AG08395 (cell line): ENCODE data around the gene GFI1B.
"Not testable (repeated sequence)": the region's sequence is repeated elsewhere in the genome, so short reads cannot be mapped to it uniquely, and the experiment has no call there.

Source experiments
- DNase-seq: peaks from one replicate; pipeline ENCODE4 v3.0.0; 2012; ENCODE audit warnings: mixed read lengths, low spot score

GFI1B gene

DNA sequence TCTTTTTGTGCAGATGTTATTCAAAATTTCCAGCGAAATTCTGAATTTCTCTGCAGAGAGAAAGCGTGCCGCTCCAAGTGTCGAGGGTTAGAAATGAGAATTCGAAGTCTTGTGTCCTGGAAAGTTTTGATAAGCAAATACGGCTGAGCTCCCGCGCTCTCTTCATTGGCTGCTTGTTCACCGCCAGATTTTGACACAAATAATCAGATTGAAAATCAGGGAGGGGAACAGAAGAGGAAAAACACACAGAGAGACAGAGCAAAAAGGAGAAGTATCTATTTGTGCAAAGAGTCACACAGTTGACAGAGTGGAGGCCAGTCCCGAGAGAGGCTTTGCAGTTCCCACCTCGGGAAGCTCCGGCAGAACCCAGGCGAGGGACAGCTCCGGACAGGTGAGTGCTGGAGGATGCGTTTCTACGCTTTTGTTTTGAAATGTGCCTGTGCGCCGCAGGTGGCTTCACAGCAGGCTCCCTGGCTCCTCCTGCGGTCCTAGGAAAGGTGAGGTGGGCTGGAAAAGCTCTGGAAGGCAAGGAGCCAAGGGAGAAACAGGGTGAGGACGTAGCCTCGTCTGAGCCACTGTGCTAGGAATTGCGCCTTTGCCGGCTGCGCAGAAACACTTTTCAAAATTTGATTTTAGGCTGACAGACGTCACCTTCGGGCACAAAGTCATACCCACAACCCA is at the start of gene GFI1B:
Gene GFI1B, plus strand, starts transcription at position 244 of the 681 bp plus-strand sequence. CDS start 7,985 bp downstream, outside the sequence.
- DNase-seq: no peak

DNA sequence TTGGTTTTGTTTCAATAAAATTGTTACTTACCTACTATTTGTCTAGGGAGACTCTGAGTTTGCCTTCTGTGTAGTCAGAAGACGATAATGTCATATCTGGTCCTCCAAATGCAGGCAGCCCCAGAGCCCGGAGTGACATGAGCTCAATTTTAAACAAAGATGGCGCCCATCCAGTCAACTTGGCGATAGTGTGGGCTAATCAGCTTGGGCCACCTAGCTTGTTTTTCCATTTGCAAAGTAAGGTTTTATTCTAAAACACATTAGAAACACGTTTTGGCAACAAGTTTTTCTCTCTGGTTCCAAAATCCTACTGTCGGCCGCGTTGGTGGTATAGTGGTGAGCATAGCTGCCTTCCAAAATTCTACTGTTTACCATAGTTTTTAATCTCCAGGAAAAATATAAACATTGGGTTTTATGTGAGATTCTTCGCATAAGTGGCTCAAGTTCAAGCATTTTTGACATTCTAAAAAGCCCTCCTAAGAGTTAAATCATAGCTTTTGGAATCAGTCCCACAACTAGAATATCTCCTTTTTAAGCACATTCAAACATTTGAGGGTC is 47.2 kb upstream of the GFI1B start:
- no peak for DNase-seq

DNA sequence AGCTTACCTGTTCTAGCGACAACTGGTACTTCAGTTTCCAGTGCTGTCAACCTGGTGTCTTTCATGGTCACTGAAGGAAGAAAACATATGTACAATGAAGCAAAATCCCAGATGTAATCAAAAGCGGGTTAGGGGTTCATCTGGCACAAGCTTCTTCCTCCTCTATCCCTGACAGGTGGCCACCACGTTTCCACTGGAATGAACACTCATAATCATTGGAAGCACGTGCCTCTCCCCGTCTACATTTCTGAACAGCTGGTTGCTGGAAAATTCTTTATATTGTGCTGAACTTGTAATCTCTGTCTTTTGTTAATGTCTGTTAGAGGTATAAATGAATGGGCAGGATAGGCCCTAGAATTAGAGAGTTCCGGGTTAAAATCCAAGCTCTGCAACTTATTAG is 43.5 kb upstream of the GFI1B start:
- no peak for DNase-seq

DNA sequence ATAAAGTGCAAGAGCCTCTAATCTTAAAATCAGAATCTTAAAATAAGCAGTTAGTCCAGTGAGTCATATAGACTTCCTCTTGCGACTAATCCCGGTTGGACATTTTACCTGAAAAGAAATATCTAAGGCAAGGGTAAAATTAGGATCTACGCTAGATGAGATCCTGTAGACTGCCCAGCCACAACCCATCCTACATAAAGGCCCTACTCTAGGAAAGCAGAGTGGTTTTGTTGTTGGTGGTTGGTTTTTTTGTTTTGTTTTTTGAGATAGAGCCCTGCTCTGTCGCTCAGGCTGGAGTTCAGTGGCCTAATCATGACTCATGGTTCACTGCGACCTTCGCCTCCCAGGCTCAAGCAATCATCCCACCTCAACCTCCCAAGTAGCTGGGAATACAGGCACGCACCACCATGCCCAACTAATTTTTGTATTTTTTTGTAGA is 41.0 kb upstream of the GFI1B start:
- no peak for DNase-seq

DNA sequence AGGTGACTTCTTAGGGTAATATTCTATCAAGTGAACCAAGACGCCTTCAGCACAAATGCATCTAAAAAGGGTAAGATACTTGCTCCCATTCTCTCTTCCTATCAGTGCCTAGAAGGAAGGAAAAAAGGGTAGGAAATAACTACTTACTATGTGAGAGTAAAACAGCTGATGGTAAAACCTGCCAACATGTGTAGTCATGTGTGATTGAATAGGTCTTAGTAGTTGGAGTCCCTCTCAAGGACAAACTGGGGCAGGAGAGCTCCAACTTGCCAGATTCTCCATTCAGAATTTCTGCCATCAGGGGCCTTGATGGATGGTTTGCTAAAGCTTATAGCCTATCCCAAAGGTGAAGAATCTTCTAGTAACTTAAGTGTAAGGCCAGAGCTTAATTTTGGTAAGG is 39.3 kb upstream of the GFI1B start:
- no peak for DNase-seq

DNA sequence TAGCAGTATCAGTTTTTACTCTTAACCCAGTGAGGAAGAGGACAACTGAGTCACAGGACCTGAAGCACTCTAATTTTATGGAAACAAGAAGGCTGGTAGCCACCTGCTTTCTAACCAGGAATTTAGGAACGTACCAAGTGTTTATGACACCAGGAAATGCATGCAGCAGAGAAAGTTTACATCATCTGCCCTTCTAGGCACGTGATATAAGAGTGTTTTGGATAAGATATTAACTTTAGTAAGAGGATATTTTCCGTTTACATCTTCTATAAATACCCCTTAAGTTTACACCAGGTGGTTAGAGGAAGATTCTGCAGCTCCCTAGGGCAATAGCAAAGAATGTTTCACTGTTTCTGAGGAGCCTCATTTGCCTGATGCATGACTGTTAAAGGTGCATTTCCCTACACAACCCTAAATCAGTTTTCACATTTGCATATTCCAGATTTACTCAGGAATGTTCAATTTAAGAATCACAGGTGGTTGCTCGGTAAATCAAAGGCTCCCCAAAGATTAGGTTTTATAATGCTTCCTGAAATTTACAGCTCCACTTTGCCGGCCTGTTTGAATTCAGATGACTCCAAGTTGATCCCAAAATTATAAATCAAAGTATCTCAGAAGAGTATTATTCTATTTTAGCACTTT is 35.8 kb upstream of the GFI1B start:
- DNase-seq: no peak

DNA sequence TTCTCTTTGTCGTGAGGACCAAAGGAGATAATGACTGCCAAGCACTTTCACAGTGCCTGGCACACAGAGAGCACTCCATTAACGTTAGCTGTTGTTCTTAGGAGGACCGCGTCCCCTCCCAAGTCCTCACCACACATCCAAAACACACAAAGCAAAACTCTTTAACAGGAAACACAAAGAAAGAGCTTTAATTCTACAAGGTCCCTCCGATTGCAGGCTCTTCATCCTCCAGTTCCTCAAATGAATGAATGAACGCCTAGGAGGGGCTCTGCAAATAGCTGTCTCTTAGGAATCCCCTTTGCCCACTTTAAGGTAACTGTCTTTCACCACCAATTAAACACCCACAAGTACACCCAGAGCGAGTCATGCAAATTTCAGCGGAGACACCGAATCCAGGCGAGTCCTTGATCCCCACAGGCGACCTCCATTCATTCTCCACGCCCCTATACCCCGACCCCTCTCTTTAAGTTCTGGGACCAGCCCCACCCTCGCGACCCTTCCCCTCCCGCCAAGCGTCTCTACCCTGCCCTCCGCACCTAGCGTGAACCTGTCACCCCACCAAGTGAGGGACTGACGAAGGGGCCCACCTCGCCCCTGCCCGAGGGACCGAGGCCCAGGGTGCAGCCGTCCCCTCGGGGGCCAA is 34.7 kb upstream of the GFI1B start:
- DNase-seq: no peak

DNA sequence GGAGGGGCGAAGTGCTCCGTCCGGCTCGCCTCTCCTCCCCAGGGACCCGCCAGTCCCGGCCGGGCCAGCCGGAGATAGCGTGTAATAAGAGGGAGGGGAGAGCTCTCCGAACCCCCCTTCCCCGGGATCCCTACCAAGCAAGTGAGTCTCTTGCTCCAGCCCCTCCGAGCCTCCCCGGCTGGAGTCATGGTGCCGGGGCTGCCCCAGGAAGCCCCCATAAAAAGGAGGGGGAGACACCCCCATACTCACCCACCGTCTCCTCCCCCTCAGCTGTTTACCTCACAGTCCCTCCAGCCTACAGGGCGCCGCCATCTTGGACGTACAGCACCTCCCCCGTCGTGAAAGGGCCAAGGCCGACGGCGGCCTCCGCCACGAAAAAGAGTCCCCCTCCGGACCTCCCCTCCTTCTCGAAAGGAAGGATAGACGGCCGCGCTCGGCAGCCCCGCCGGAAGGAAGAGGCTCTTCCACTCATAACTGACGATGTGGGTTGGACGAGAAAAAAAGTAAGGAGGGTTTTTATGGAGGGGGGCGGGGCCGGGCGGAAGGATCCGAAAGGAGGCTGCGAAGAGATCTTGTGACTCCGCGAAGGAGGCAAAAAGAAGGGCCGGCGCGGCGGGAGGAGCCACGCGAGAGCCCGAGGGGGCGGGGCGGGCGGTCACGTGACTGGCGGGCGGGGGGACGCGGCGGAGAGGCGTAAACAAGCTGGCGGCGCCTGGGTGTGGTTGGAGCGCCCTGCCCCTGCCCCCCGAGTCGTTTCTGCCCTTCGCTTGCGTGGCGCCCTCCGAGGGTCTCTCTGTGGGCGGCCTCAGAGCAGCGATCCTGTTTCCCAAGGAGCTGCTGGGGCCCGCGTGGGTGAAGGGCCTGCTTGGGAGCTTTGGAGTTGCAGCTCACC is 34.0 kb upstream of the GFI1B start, which contains the start of gene TSC1:
Gene TSC1, minus strand, starts transcription at position 323 of the 892 bp plus-strand sequence. CDS start 15,744 bp downstream, outside the sequence.
- DNase-seq: peak; percentile 97

DNA sequence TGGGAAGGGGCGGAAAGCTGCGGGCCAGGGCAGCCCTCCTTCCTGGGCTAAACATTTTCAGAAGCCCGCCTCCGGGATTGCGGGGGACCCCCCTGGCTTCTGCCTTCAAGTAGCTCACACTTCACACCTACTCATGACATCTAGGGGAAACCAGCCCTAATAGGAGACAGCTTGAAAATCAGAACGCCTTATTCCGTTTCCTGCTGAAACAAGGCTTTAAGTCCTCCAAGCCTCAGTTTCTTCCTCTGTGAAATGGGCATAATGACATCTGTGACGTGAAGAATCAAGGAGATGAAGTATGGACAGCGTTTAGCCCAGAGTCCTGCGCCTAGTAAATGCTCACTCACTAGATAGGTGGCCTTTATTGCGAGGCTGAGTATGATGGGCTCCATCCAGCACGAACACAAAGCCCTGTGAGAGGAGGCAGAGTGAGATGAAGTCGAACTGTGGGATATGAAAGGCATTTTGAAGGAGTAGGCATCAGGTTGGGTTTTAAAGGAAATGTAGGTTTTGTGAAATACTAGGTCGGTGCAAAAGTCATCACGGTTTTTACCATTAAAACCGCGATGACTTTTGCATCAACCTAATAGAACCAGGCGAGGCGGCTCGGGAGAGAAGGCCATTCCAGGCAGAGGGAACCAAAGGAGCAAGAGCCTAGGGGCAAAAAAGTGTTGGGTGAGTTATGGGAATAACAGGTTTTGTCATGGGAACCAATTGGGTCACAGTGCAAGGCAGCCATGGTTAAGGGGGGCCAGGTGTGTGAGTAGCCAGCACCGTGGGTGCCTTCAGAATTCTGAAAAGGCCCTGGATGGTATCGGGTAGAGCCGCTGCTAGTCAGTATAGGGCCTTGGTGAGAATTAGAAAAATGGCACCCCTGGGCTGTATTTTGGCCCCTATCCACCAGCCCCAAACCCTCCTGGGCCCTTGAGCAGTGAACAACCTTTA is 33.0 kb upstream of the GFI1B start:
- no peak for DNase-seq

DNA sequence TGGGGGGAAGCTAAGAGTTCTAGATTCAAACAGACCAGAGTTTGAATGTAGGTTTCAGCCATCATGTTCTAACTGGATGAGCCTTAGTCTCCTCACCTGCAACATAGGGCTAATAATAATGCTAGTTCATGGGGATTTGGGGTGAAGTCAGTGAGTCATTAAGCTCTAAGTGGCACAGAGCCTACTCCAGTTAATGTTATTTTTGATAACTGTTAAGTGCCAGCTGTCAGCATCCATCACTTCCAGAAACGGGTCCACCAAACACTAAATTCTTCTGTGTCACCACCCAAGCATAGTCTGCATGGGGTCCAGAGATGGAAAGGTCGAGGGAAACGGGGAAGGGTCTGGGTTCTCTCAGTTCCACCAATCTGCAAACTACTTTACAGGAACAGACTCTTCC is 32.3 kb upstream of the GFI1B start:
- no peak for DNase-seq

DNA sequence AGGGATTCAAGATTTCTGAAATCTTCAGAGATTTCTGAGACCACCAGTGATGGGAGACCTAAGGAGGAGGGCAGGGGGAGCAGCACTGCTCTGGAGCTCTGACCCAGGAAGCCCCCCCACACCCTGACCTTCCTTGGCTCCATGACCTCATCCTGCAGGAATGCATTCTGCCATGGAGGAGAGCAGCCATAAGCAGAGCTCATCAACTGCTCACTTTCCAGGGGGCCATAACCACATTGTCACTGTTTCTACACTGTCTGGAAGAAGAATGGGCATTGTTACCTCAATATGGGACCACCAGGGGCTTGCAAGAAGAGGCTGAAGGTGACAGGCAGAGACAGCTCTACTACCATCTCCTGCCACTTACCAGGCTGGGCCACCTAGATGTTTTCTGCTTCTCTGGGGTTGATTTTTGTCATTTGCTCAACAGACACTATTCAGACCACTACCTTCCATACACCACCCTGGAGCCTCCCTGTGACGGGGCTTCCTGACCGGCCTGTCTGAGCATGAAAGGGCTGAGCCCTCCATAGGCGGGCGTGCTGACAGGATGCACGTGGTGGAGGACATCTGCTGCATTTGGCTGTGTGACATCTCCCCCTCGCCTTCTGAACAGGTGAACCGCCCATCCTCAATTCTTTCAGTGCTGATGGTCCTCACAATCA is 31.7 kb upstream of the GFI1B start:
- DNase-seq: peak; percentile 75

DNA sequence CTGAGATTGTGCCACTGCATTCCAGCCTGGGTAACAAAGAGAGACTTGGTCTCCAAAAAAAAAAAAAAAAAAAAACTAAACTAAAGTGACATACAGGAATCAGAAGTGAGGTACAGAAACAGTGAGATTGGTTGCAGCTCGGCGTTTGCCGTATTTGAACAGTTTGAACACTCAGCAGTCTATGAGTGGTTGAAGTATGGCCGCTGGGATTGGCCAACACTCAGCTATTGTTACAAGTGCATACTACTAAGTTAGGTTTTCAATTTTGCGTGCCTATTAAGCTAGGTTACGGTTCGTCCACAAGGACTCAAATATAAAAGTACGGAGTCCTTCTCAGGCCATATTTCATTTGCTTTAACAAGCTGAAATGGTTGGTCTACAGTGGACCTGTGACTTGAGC is 30.7 kb upstream of the GFI1B start:
- no peak for DNase-seq

DNA sequence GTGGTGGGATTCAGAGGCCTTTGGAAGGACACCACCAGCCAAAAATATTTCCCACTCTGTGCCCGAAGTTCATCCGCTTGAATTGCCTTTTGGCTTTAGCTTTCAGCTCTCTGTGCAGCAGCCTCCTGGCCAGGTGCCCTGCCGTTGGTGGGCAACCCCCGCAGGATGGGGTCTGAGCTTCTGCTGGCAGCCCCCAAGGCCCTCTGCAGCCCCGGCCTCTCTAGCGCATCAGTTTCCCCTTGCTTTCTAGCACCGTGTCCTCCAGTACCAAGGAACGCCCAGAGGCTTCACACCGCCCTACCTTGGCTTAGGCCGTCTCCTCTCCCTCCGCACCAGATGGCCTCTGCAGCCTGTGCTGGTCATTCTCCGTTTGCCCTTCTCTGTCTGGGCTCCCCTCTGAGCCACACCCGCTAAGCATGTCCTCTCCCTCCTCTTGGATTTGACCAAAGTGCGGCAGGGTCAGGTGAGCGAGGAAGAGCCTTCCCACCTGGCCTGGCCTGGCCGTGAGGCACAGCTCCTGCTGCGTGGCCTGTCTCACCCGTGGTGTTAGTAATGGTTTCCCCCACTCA is 29.9 kb upstream of the GFI1B start:
- no peak for DNase-seq

DNA sequence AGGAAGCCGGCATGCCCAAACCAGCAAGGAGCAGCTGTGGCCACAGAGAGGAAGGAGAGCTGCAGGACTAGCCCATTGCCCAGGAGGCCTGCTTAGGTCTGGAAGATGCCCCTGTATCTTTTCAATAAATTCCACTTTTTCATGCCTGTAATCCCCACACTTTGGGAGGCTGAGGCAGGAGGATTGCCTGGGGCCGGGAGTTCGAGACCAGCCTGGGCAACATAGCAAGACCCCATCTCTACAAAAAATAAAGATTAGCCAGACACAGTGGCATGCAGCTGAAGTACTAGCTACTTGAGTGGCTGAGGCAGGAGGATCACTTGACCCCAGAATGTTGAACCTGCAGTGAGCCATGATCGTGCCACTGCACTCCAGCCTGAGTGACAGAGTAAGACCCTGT is 28.8 kb upstream of the GFI1B start:
- no peak for DNase-seq

DNA sequence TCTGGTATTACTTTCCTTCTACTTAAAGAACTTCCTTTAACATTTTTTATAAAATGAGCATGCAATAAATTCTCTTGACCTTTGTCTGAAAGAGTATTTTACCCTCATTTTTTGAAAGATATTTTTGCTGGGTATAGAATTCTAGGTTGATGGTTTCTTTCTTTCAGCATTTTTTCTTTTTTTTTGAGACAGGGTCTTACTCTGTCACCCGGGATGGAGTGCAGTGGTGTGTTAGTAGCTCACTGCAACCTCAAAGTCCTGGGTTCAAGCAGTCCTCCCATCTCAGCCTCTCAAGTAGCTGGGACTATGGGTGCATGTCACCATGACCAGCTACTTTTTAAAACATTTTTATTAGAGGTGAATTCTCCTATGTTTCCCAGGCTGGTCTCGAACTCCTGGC is 23.4 kb upstream of the GFI1B start:
- DNase-seq: no peak

DNA sequence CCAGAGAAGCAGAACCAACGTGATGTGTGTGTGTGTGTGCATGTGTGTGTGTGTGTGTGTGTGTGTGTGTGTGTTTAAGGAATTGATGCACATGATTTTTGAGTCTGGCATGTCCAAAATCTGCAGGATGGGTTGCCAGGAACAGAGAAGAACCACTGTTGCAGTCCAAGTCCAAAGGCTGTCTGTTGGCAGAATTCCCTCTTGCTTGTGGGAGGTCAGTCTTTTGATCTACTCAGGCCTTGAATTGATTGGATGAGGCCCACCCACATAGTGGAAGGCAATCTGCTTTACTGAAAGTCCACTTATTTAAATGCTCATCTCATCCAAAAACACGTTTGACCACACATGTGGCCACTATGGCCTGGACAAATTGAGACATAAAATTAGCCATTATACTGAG is 22.7 kb upstream of the GFI1B start:
- no peak for DNase-seq

DNA sequence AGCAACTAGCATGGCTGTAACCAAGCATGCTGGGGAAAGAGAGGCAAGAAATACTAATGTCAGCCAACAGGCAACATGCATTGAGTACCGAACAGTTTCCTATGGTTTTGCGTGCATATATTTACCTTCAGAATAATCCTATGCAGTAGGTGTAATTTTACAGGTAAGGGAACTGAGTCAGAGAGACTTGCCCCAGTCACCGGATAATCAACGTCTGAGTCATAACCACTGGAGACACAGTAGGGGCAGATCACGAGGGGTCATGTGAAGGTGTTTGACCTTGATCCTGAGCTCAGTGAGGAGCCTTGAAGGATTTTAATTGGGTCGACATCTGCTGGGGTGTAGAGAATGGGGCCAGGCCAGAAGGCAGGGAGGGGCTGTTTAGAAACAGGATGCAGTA is 20.7 kb upstream of the GFI1B start:
- no peak for DNase-seq

DNA sequence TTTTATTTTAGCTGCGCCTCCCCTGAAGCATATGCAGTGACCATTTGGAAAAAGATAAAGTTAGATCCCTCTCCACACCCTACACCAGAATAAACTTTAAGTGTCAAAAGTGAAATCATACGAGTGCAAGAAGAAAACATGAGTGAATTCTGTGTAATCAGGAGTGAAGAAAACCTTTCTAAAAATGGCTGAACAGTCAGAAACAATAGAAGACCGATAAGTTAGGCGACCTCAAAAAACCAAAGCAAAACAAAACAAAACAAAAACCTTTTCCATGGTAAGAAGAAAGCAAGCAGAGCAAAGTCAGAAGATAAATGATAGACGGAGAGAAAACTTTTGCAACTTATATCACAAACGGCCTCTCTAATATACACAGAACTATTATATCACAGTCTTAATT is 17.5 kb upstream of the GFI1B start:
- no peak for DNase-seq

DNA sequence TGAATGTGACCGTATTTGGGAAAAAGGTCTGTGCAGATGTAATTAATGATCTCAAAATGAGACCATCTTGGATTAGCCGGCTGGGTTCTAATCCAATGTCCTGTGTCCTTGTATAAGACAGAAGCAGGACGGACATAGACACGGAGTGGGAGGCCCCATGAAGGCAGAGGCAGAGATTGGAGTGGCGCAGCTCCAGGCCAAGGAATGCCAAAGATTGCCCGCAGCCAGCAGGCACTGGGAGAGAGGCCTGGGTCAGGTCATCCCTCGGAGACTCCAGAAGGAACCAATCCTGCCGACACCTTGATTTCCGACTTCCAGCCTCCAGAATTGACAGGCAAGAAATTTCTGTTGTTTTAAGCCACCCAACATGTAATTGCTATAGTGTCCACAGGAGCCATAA is 13.0 kb upstream of the GFI1B start:
- DNase-seq: no peak

DNA sequence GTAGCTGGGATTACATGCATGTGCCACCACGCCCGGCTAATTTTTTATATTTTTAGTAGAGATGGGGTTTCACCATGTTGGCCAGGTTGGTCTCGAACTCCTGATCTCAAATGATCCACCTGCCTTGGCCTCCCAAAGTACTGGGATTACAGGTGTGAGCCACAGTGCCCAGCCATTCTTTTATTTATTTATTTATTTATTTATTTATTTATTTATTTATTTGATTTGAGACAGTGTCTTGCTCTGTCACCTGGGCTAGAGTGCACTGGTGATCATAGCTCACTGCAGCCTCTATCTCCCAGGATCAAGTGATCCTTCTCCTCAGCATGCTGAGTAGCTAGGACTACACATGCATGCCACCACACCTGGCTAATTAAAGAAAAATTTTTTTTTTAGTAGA is 10.6 kb upstream of the GFI1B start:
- DNase-seq: not testable (repeated sequence)
